B cell (primary cell): ENCODE measurements around the gene PLEKHJ1. TPM values are rescaled to one million over a fixed set of nuclear protein-coding genes. Genes with fewer than 3 reads are reported as not detected.
A peak's percentile ranks its signal among the peaks of the same experiment; 100 is the strongest.

Experiments
- ATAC-seq: fragments of 200-7000 bp; cut with Tn5 transposase; one replicate; pipeline ENCODE4 v1.10.0; 2021; ENCODE audit warnings: low read depth, mild to moderate bottlenecking, moderate number of reproducible peaks, moderate library complexity
- CTCF ChIA-PET: fragments of 350-600 bp; sonication (Branson Sonifier 250); formaldehyde crosslinking; loops from one replicate; lab custom pipeline; 2021; ENCODE audit warnings: antibody characterized with exemption, inconsistent platforms; lab: Charles Lee
- POLR2A ChIA-PET: fragments of 350-600 bp; sonication (Branson Sonifier 250); formaldehyde crosslinking; loops from one replicate; lab custom pipeline; 2021; ENCODE audit warnings: antibody characterized with exemption; lab: Charles Lee
- DNase-seq: peaks from one replicate; pipeline ENCODE4 v3.0.0; 2013
- H2AFZ ChIP-seq: 2 replicates; pipeline ENCODE4 v1.6.1; 2012; ENCODE audit warnings: mild to moderate bottlenecking, low read depth, low read length; ENCODE audit not compliant: insufficient read depth, poor library complexity, severe bottlenecking
- H3K27ac ChIP-seq, 2 donors: 1 replicate in 1 of 2; 2 replicates in 1 of 2; pipeline ENCODE4 v1.5.1; 2012 to 2013; ENCODE audit warnings: low read length in 2 of 2, mild to moderate bottlenecking in 2 of 2, moderate library complexity in 1 of 2
- H3K27me3 ChIP-seq, 4 experiments: fragments of 200-600 bp in 1 of 4; sonication (generic) in 1 of 4; replicated peaks in 1 of 4; 1 replicate in 2 of 4; 2 replicates in 2 of 4; pipeline versions ENCODE4 v1.6.1 to v1.7.0; 2013 to 2016; ENCODE audit warnings: low read length in 3 of 4, mild to moderate bottlenecking in 2 of 4, mixed read lengths in 1 of 4, moderate library complexity in 1 of 4; ENCODE audit not compliant: insufficient read depth in 4 of 4, control insufficient read depth in 3 of 4; ENCODE audit errors: control extremely low read depth in 1 of 4
- H3K36me3 ChIP-seq, 2 experiments: replicated peaks in 1 of 2; 1 replicate in 1 of 2; 2 replicates in 1 of 2; pipeline versions ENCODE4 v1.6.1 to v1.7.1; 2013; ENCODE audit warnings: low read length in 1 of 2; ENCODE audit not compliant: insufficient read depth in 2 of 2, control insufficient read depth in 1 of 2; ENCODE audit errors: control extremely low read depth in 1 of 2, extremely low read depth in 1 of 2
- H3K4me1 ChIP-seq, 2 donors: fragments of 200-600 bp in 1 of 2; sonication (generic) in 1 of 2; 1 replicate in 1 of 2; 2 replicates in 1 of 2; pipeline versions ENCODE4 v1.5.1 to v1.6.1; 2013 to 2017; ENCODE audit warnings: low read length in 2 of 2; ENCODE audit not compliant: control insufficient read depth in 2 of 2, insufficient read depth in 2 of 2
- H3K4me2 ChIP-seq: replicated peaks from 2 replicates; pipeline ENCODE3; 2012; ENCODE audit warnings: mild to moderate bottlenecking, low read depth, low read length; ENCODE audit not compliant: poor library complexity, severe bottlenecking
- H3K4me3 ChIP-seq, 5 experiments: fragments of 200-600 bp in 1 of 5; sonication (generic) in 1 of 5; 1 replicate in 3 of 5; 2 replicates in 2 of 5; pipeline versions ENCODE4 v1.5.1 to v1.7.0; 2011 to 2016; ENCODE audit warnings: low read length in 4 of 5, mild to moderate bottlenecking in 4 of 5, low read depth in 2 of 5, control low read depth in 1 of 5, moderate library complexity in 1 of 5; ENCODE audit not compliant: insufficient read depth in 1 of 5; ENCODE audit errors: control extremely low read depth in 1 of 5, extremely low read depth in 1 of 5
- H3K79me2 ChIP-seq: fragments of 200-600 bp; sonication (generic); one replicate; pipeline ENCODE4 v1.6.0; 2016; ENCODE audit warnings: low read length; ENCODE audit not compliant: control insufficient read depth, insufficient read depth
- H3K9ac ChIP-seq: fragments of 200-600 bp; sonication (generic); 2 replicates; pipeline ENCODE4 v1.6.1; 2017; ENCODE audit warnings: mild to moderate bottlenecking, low read length, moderate library complexity
- H3K9me3 ChIP-seq, 3 donors: one replicate each; pipeline versions ENCODE4 v1.6.1 to v1.7.1; 2013; ENCODE audit warnings: low read length in 2 of 3; ENCODE audit not compliant: control insufficient read depth in 2 of 3, insufficient read depth in 1 of 3; ENCODE audit errors: control extremely low read depth in 1 of 3
- H4K20me1 ChIP-seq: 2 replicates; pipeline ENCODE4 v1.6.0; 2012; ENCODE audit warnings: mild to moderate bottlenecking, low read length; ENCODE audit not compliant: insufficient read depth, control insufficient read depth, poor library complexity, severe bottlenecking
- H3K27ac Mint-ChIP-seq: one replicate; pipeline ENCODE4 v1.8.0; 2021; ENCODE audit warnings: mixed read lengths
- H3K27me3 Mint-ChIP-seq: one replicate; pipeline ENCODE4 v1.8.0; 2021; ENCODE audit warnings: mixed read lengths
- H3K4me1 Mint-ChIP-seq: one replicate; pipeline ENCODE4 v1.8.0; 2021; ENCODE audit warnings: mixed read lengths
- H3K4me3 Mint-ChIP-seq: one replicate; pipeline ENCODE4 v1.8.0; 2021; ENCODE audit warnings: mixed read lengths
- H3K9me3 Mint-ChIP-seq: one replicate; pipeline ENCODE4 v1.8.0; 2022; ENCODE audit warnings: mixed read lengths; ENCODE audit not compliant: insufficient read depth
- EZH2 ChIP-seq: IDR thresholded peaks from 2 replicates; pipeline ENCODE4 v1.6.1; 2012; ENCODE audit warnings: borderline replicate concordance, low read depth, mild to moderate bottlenecking, moderate library complexity, low read length; ENCODE audit not compliant: insufficient read depth, poor library complexity, severe bottlenecking
- WGBS: methylation state at CpG from one replicate; pipeline ENCODE4 v1.1.5; 2013; ENCODE audit warnings: missing lambda C conversion rate; ENCODE audit not compliant: insufficient coverage; 5-methylcytosine and 5-hydroxymethylcytosine counted together
- intact Hi-C: fragments of 100-400 bp; cut with micrococcal nuclease; formaldehyde crosslinking; loops from one replicate; pipeline ENCODE4 v1.10.0; 2022
- polyA plus RNA-seq: library from polyadenylated mRNA; depleted of rRNA; stranded (reverse); fragments of >200 nt; gene quantifications from 2 replicates; pipeline ENCODE4 v1.2.3, GENCODE V29; 2012
- total RNA-seq, 2 donors: library from RNA; stranded (reverse); fragments of 120-200 nt in 1 of 2; gene quantifications; 1 replicate in 1 of 2; 2 replicates in 1 of 2; pipeline versions ENCODE4 v1.2.3 to v1.2.4, GENCODE V29; 2013 to 2022
- TF ChIP-seq, protein P1 (sequence below): fragments of 200-600 bp; IDR thresholded peaks from one replicate; pipeline ENCODE4 v1.8.0; 2022; ENCODE audit warnings: antibody characterized with exemption, mild to moderate bottlenecking

PLEKHJ1 gene
- total and polyA plus RNA-seq, 2 donors (not counting 1 experiment from before 2014, with no cell fraction given), result 86.7 to 117 TPM

DNA sequence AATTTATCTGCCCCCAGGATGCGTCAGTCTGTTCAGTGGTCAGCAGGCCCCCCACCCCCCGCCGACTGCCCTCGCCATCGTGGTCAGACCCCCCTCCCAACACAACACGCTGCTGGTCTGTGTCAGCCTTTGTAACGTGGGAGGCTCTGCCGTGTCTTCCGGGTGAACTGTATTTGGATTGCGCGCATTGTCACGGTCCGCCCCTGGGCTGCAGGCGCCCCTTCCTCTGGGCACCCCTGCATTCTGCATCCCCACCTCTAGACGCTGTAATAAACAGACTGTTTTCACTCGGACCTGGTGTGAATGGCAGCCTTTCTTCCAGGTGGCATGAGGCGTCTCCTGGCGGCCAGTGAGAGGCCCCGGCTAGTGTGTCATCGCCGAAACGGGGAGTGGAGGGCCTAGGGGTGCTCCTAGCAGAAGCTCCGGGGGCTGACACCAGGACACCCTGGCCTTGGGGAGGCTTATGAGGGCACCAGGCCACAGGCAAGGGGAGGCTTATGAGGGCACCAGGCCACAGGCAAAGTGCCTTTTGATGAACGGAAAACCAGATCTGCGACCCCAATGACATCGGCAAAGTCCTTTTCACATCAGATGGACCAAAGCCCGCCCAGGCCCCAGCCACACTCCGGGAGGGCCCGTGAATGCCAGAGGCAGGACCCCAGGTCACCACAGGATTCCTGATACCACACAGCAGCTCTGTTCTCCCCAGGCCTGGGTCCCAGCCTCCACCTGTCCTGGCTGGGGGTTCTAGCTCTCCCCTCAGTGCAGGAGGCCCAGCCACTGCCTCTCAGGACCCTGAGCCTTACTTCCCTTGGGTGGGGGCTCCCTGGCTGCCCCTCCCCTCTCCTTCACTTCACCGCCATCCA is 3.6 kb downstream of the PLEKHJ1 start:
- Histone ChIP-seq H4K20me1 (peaks cover 78% of the 10 kb centered on the region), H3K79me2 (peaks cover 72% of the 10 kb centered on the region), H2AFZ (no peak overlapping the region), H3K9ac (no peak overlapping the region), H3K9me3 (no peaks in the 10 kb centered on the region), H3K4me3 (no peak overlapping the region), H3K4me2 (no peak overlapping the region), H3K27ac (peak overlapping the region in 1 of 2 donors; percentile 26), H3K27me3 (no peaks in the 10 kb centered on the region), H3K36me3 (peaks cover 0 to 55% of the 10 kb centered on the region in 2 experiments), H3K4me1 (peaks cover 14 to 38% of the 10 kb centered on the region in 2 donors)
- WGBS, result 95% methylated on average over 26 of the region's 30 CpGs
- Mint-ChIP-seq H3K27ac (peak overlapping the region; percentile 63), H3K27me3 (no peaks in the 10 kb centered on the region), H3K9me3 (no peaks in the 10 kb centered on the region), H3K4me3 (no peak overlapping the region), H3K4me1 (peaks cover 32% of the 10 kb centered on the region)
- CTCF ChIA-PET, result no interaction called here
- TF ChIP-seq, protein P1, sequence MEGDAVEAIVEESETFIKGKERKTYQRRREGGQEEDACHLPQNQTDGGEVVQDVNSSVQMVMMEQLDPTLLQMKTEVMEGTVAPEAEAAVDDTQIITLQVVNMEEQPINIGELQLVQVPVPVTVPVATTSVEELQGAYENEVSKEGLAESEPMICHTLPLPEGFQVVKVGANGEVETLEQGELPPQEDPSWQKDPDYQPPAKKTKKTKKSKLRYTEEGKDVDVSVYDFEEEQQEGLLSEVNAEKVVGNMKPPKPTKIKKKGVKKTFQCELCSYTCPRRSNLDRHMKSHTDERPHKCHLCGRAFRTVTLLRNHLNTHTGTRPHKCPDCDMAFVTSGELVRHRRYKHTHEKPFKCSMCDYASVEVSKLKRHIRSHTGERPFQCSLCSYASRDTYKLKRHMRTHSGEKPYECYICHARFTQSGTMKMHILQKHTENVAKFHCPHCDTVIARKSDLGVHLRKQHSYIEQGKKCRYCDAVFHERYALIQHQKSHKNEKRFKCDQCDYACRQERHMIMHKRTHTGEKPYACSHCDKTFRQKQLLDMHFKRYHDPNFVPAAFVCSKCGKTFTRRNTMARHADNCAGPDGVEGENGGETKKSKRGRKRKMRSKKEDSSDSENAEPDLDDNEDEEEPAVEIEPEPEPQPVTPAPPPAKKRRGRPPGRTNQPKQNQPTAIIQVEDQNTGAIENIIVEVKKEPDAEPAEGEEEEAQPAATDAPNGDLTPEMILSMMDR, result no peak
- no peak for TF ChIP-seq EZH2
- no peak for ATAC-seq
- DNase-seq, result no peak
- intact Hi-C loops, result no loop called here
- POLR2A ChIA-PET, result interaction anchor here (0.6 kb wide), 1 partner anchor 32 kb away, joined by 8 read pairs; no protein-coding TSS in a partner anchor
